Thyroid gland (tissue), 4 donors: ENCODE results near the gene RANBP17. TPM values are rescaled to one million over a fixed set of nuclear protein-coding genes. Genes with fewer than 3 reads are reported as not detected.
A peak's percentile ranks its signal among the peaks of the same experiment; 100 is the strongest.
"Not testable (repeated sequence)": the region's sequence is repeated elsewhere in the genome, so short reads cannot be mapped to it uniquely, and the experiment has no call there.

ENCODE experiments used
- DNase-seq, 2 donors: peaks; one replicate each; pipeline ENCODE4 v3.0.0-alpha.2; 2019
- H3K27ac ChIP-seq, 3 donors: fragments of 200-600 bp; sonication (generic); 1 replicate in 2 of 3; 2 replicates in 1 of 3; pipeline ENCODE4 v1.5.1; 2016 to 2019; ENCODE audit warnings: mild to moderate bottlenecking in 1 of 3, moderate library complexity in 1 of 3
- H3K27me3 ChIP-seq: fragments of 200-600 bp; sonication (generic); one replicate; pipeline ENCODE4 v1.5.1; 2019
- H3K36me3 ChIP-seq, 2 donors: fragments of 200-600 bp; sonication (generic); one replicate each; pipeline ENCODE4 v1.5.1; 2016 to 2019
- H3K4me1 ChIP-seq, 2 donors: fragments of 200-600 bp; sonication (generic); one replicate each; pipeline ENCODE4 v1.5.1; 2017 to 2019
- H3K4me3 ChIP-seq, 3 donors: fragments of 200-600 bp; sonication (generic); replicated peaks in 1 of 3; 1 replicate in 2 of 3; 2 replicates in 1 of 3; pipeline ENCODE4 v1.5.1; 2016; ENCODE audit warnings: mild to moderate bottlenecking in 1 of 3
- H3K9me3 ChIP-seq: fragments of 200-600 bp; sonication (generic); one replicate; pipeline ENCODE4 v1.5.1; 2017
- POLR2A ChIP-seq, 2 donors: fragments of 450-650 bp; IDR thresholded peaks; one replicate each; pipeline ENCODE4 v1.6.1; 2017; ENCODE audit warnings: antibody characterized with exemption in 2 of 2, mild to moderate bottlenecking in 2 of 2, moderate library complexity in 1 of 2
- WGBS, 2 donors: methylation state at CpG; one replicate each; pipeline ENCODE4 v1.1.5; 2017; 5-methylcytosine and 5-hydroxymethylcytosine counted together
- intact Hi-C: fragments of 100-400 bp; cut with DNase I; formaldehyde crosslinking; loops from one replicate; pipeline ENCODE4 v1.15.1; 2023
- total RNA-seq, 4 donors: library from RNA; depleted of rRNA; stranded (reverse); fragments of >200 nt; gene quantifications; one replicate each; pipeline ENCODE4 v1.2.3, GENCODE V29; 2016
- TF ChIP-seq, protein P1 (sequence below), 6 experiments: fragments of 200-600 bp in 3 of 6; fragments of 450-650 bp in 3 of 6; sonication (generic) in 3 of 6; IDR thresholded peaks; one replicate each; pipeline ENCODE4 v1.5.1; 2016 to 2019; ENCODE audit warnings: antibody characterized with exemption in 6 of 6, mild to moderate bottlenecking in 2 of 6, inconsistent platforms in 1 of 6, moderate library complexity in 1 of 6

The RANBP17 gene
- total RNA-seq, 4 donors from 2014 or later = 20.2 to 35.0 (median 26.7) TPM

DNA sequence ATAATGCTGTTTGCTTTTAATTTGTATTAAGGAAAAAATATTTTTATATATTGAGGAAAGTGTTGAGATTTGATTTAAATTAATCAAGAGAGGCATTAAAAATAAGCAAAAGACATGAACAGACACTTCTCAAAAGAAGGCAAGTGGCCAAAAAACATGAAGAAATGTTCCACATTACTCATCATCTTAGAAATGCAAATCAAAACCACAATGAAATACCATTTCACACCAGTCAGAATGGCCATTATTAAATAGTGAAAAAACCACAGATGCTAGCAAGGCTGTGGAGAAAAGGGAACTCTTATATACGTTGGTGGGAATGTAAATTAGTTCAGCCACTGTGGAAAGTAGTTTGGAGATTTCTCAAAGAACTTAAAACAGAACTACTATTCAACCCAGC lies 45.9 kb downstream of the RANBP17 start:
- DNase-seq = no peak
- WGBS, 2 donors = 71 to 91% methylated on average over 1 of the region's 1 CpG
- H3K27ac ChIP-seq = no peak overlapping the region
- H3K36me3 ChIP-seq = no peaks in the 10 kb centered on the region
- intact Hi-C loops = no loop called here
- no peak overlapping the region for H3K4me3 ChIP-seq
- TF ChIP-seq POLR2A (IDR thresholded peaks at IDR 0.05) = no peak
- TF ChIP-seq, protein P1, sequence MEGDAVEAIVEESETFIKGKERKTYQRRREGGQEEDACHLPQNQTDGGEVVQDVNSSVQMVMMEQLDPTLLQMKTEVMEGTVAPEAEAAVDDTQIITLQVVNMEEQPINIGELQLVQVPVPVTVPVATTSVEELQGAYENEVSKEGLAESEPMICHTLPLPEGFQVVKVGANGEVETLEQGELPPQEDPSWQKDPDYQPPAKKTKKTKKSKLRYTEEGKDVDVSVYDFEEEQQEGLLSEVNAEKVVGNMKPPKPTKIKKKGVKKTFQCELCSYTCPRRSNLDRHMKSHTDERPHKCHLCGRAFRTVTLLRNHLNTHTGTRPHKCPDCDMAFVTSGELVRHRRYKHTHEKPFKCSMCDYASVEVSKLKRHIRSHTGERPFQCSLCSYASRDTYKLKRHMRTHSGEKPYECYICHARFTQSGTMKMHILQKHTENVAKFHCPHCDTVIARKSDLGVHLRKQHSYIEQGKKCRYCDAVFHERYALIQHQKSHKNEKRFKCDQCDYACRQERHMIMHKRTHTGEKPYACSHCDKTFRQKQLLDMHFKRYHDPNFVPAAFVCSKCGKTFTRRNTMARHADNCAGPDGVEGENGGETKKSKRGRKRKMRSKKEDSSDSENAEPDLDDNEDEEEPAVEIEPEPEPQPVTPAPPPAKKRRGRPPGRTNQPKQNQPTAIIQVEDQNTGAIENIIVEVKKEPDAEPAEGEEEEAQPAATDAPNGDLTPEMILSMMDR (IDR thresholded peaks at IDR 0.05) = no peak
- H3K9me3 ChIP-seq = no peaks in the 10 kb centered on the region
- peaks cover 0 to 12% of the 10 kb centered on the region in 2 donors for H3K4me1 ChIP-seq
- H3K27me3 ChIP-seq = no peaks in the 10 kb centered on the region

DNA sequence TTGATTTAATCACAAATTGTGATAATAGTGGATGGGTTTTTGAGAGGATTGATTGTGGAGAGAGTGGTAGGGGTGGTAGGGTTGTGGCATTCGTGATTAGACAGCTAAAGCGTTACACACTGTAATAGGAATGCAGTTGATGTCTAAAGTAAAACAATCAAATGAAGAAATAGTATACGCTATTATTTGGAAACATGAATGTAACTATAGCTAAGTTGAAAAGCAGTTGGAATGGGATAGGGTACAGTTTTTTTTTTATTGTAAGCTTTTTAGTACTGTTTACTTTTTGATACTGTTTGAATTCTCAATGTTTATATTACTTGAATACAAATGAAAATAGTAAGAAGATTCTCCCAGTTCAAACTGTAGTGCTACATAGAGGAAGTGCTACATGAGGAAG lies 51.8 kb downstream of the RANBP17 start:
- no peaks in the 10 kb centered on the region for H3K27me3 ChIP-seq
- H3K27ac ChIP-seq = no peak overlapping the region
- no peak for DNase-seq
- no peak for TF ChIP-seq POLR2A (IDR thresholded peaks at IDR 0.05)
- TF ChIP-seq, protein P1 (IDR thresholded peaks at IDR 0.05) = no peak
- 89 to 93% methylated on average over 3 of the region's 3 CpGs for WGBS, 2 donors
- no peaks in the 10 kb centered on the region for H3K9me3 ChIP-seq
- H3K36me3 ChIP-seq = no peaks in the 10 kb centered on the region
- no peaks in the 10 kb centered on the region for H3K4me1 ChIP-seq
- no peak overlapping the region for H3K4me3 ChIP-seq
- intact Hi-C loops = no loop called here

DNA sequence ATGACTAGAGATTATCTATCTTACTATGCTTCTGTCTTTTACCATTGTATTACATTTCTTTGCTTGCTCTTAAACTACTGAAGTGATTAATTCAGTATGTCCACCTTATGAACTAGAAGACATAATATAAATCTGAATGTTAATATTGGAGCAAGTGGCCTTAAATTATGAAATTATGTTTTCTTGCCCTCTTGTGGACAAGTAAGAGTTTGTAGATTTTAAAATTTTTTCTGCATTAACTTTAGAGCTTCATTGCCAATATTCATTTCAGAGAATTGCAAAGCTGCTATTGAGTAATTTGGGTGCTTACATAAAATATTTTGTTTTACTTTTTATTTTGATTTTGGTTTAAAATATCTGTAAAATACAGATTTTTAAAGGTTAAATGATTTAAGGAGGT lies 55.3 kb downstream of the RANBP17 start:
- intact Hi-C loops = no loop called here
- TF ChIP-seq POLR2A (IDR thresholded peaks at IDR 0.05) = no peak
- TF ChIP-seq, protein P1 (IDR thresholded peaks at IDR 0.05) = peak in 3 of 6 experiments; percentile 16 to 30 (median 25)
- Histone ChIP-seq H3K27me3 (no peaks in the 10 kb centered on the region), H3K9me3 (no peaks in the 10 kb centered on the region), H3K4me3 (no peak overlapping the region), H3K27ac (no peak overlapping the region), H3K4me1 (no peaks in the 10 kb centered on the region), H3K36me3 (no peaks in the 10 kb centered on the region)
- no peak for DNase-seq

DNA sequence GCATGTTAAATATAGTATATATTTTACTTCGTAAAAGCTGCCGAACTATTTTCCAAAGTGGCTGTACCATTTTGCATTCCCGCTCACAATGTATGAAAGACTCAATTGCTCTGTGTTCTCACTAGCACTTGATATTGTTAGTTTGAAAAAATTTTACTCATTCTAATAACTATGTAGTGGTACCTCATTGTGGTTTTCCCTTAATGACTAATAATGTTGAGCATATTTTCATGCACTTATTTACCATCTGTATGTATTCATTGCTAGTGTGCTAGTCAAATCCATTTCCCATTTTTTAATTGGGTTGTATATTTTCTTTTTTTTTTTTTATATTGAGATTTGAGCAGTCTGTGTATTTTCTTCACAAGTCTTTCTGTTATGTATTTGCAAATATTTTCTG lies 58.4 kb downstream of the RANBP17 start:
- TF ChIP-seq POLR2A (IDR thresholded peaks at IDR 0.05) = no peak
- TF ChIP-seq, protein P1 (IDR thresholded peaks at IDR 0.05) = no peak
- no peak for DNase-seq
- Histone ChIP-seq H3K9me3 (no peaks in the 10 kb centered on the region), H3K4me3 (no peak overlapping the region), H3K36me3 (no peaks in the 10 kb centered on the region), H3K27me3 (no peaks in the 10 kb centered on the region), H3K4me1 (no peaks in the 10 kb centered on the region), H3K27ac (no peak overlapping the region)
- WGBS, 2 donors = 76 to 97% methylated on average over 3 of the region's 3 CpGs
- intact Hi-C loops = no loop called here

DNA sequence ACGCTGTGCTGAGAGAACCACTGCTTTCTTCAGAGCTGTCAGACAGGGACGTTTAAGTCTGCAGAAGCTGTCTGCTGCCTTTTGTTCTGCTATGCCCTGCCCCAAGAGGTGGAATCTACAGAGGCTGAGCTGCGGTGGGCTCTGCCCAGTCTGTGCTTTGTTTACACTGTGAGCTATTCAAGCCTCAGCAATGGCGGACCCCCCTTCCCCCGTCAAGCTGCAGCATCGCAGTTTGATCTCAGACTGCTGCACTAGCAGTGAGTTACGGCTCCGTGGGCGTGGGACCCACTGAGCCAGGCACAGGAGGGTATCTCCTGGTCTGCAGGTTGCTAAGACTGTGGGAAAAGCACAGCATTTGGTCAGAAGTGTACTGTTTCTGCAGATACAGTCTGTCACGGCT lies 60.5 kb downstream of the RANBP17 start:
- H3K27ac ChIP-seq, DNase-seq, H3K36me3 ChIP-seq, H3K9me3 ChIP-seq, H3K4me3 ChIP-seq, H3K4me1 ChIP-seq, H3K27me3 ChIP-seq, intact Hi-C loops: not testable (repeated sequence)
- WGBS, 2 donors = 58 to 72% methylated on average over 8 to 10 of the region's 10 CpGs
